HG02938 (cell line): ENCODE data around the gene ARRDC2.
A peak's percentile ranks its signal among the peaks of the same experiment; 100 is the strongest.
"Not testable (repeated sequence)": the region's sequence is repeated elsewhere in the genome, so short reads cannot be mapped to it uniquely, and the experiment has no call there.

Experiments used
- ATAC-seq: cut with Tn5 transposase; IDR thresholded peaks from one replicate; pipeline ENCODE4 v1.9.1; 2021; ENCODE audit warnings: mild to moderate bottlenecking, moderate library complexity; ENCODE audit not compliant: unreplicated experiment

Gene ARRDC2

GRCh38 chr19:18007917-18008673 lies at the start of gene ARRDC2:
TSS of gene ARRDC2 (plus strand) at chr19:18008170. CDS start at chr19:18008311, 141 bp downstream.
- ATAC-seq = peak; percentile 46

- no peak for ATAC-seq
Observed at GRCh38 chr19:17963936-17964691, 43.9 kb upstream of the ARRDC2 start.

- no peak for ATAC-seq
Observed at GRCh38 chr19:17965370-17966128, 42.4 kb upstream of the ARRDC2 start.

GRCh38 chr19:17966129-17966483 lies 41.9 kb upstream of the ARRDC2 start:
- ATAC-seq = no peak

- no peak for ATAC-seq
Observed at GRCh38 chr19:17966550-17967256, 41.3 kb upstream of the ARRDC2 start, which contains the start of gene KCNN1. TSS of gene KCNN1 (plus strand) at chr19:17967107. CDS start at chr19:17973889, 6,782 bp downstream.

GRCh38 chr19:17967257-17968051 lies 40.5 kb upstream of the ARRDC2 start:
- ATAC-seq = no peak

GRCh38 chr19:17968362-17968761 lies 39.6 kb upstream of the ARRDC2 start:
- no peak for ATAC-seq

GRCh38 chr19:17969096-17969792 lies 38.7 kb upstream of the ARRDC2 start:
- ATAC-seq = no peak

- no peak for ATAC-seq
Observed at GRCh38 chr19:17972230-17972629, 35.7 kb upstream of the ARRDC2 start.

GRCh38 chr19:17973759-17974158 lies 34.2 kb upstream of the ARRDC2 start:
- ATAC-seq = no peak

GRCh38 chr19:17974551-17974950 lies 33.4 kb upstream of the ARRDC2 start:
- ATAC-seq = no peak

- no peak for ATAC-seq
Observed at GRCh38 chr19:17975032-17975431, 32.9 kb upstream of the ARRDC2 start.

GRCh38 chr19:17977021-17977420 lies 30.9 kb upstream of the ARRDC2 start:
- no peak for ATAC-seq

GRCh38 chr19:17977488-17977887 lies 30.5 kb upstream of the ARRDC2 start:
- no peak for ATAC-seq

- no peak for ATAC-seq
Observed at GRCh38 chr19:17981611-17982010, 26.4 kb upstream of the ARRDC2 start.

GRCh38 chr19:17982430-17982829 lies 25.5 kb upstream of the ARRDC2 start:
- ATAC-seq = no peak

- no peak for ATAC-seq
Observed at GRCh38 chr19:17985037-17985818, 22.7 kb upstream of the ARRDC2 start.

GRCh38 chr19:17986569-17986968 lies 21.4 kb upstream of the ARRDC2 start:
- ATAC-seq = not testable (repeated sequence)

- no peak for ATAC-seq
Observed at GRCh38 chr19:17988161-17988560, 19.8 kb upstream of the ARRDC2 start.
